Gastrocnemius medialis (tissue), 4 donors: ENCODE data around the gene KCNQ2.

Source experiments
- CTCF ChIP-seq, 5 experiments: fragments of 450-650 bp in 3 of 5; fragments of 200-600 bp in 2 of 5; sonication (generic) in 2 of 5; IDR thresholded peaks in 4 of 5; conservative IDR thresholded peaks in 1 of 5; 1 replicate in 4 of 5; 2 replicates in 1 of 5; pipeline ENCODE4 v1.5.1; 2016 to 2019; ENCODE audit warnings: antibody characterized with exemption in 5 of 5, mild to moderate bottlenecking in 3 of 5, moderate library complexity in 3 of 5
- POLR2A ChIP-seq, 2 donors: fragments of 450-650 bp; IDR thresholded peaks; one replicate each; pipeline ENCODE4 v1.6.1; 2017; ENCODE audit warnings: antibody characterized with exemption in 2 of 2, mild to moderate bottlenecking in 2 of 2, moderate library complexity in 2 of 2

- TF ChIP-seq CTCF (IDR thresholded peaks at IDR 0.05 in 4 of 5, conservative IDR thresholded peaks at IDR 0.05 in 1 of 5) (no peak), POLR2A (IDR thresholded peaks at IDR 0.05) (no peak)
Observed at GRCh38 chr20:63383556-63383955, 88.9 kb downstream of the KCNQ2 start.
